SW480 (cell line): ENCODE data around the gene CISD2.
"Not testable (repeated sequence)": the region's sequence is repeated elsewhere in the genome, so short reads cannot be mapped to it uniquely, and the experiment has no call there.

Source experiments
- DNase-seq: peaks from one replicate; pipeline ENCODE4 v3.0.0-alpha.2; 2016; ENCODE audit warnings: low spot score

Gene CISD2, protein sequence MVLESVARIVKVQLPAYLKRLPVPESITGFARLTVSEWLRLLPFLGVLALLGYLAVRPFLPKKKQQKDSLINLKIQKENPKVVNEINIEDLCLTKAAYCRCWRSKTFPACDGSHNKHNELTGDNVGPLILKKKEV

DNA sequence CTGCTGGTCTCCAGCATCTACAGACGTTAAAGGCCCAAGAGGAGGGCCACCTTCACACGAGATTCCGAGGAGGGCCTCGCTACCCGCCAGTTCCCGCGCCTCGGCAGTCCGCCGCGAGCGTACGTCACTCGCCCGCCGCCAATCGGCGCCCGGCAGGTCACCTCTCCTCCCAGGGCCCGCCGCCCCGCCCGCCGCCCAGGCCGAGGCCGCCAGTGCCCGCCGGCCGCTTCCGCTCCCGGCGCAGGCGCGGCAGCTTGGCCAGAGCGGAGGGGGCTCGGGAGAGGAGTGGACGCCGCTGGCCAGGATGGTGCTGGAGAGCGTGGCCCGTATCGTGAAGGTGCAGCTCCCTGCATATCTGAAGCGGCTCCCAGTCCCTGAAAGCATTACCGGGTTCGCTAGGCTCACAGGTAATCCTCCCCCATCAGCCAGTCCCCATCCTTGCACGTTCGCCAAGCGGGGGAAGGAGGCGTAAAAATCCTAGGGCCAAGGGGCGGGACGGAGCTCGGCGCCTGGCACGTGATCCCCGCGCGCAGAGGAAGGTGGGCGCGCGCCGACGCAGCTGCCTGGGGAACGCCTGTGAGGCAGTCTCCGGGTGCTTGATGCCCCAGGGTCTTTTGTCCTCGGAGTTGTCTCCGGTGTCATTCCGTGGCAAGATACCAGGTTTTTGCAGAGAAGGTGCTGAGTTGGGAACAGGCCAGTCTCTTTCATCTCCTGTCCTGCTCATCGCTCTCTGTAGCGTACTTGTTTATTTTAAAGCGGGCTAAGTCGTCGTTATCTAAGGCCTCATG, at the start of gene CISD2:
Gene CISD2 (plus strand): TSS at position 212 of the 788 bp plus-strand sequence. CDS start 93 bp downstream, at position 305.
- DNase-seq: peak; percentile 88

DNA sequence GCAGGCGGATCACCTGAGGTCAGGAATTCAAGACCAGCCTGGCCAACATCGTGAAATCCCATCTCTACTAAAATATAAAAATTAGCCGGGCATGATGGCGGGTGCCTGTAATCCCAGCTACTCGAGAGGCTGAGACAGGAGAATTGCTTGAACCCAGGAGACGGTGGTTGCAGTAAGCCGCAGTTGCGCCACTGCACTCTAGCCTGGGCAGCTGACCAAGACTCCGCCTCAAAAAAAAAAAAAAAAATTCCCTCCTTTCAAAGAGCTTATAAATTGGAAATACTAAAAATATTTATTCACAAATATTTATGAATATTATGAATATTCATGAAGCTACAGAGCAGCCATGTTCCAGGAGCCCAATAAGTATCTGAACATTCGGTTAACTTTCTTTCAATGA, 49.7 kb upstream of the CISD2 start:
- DNase-seq: not testable (repeated sequence)

DNA sequence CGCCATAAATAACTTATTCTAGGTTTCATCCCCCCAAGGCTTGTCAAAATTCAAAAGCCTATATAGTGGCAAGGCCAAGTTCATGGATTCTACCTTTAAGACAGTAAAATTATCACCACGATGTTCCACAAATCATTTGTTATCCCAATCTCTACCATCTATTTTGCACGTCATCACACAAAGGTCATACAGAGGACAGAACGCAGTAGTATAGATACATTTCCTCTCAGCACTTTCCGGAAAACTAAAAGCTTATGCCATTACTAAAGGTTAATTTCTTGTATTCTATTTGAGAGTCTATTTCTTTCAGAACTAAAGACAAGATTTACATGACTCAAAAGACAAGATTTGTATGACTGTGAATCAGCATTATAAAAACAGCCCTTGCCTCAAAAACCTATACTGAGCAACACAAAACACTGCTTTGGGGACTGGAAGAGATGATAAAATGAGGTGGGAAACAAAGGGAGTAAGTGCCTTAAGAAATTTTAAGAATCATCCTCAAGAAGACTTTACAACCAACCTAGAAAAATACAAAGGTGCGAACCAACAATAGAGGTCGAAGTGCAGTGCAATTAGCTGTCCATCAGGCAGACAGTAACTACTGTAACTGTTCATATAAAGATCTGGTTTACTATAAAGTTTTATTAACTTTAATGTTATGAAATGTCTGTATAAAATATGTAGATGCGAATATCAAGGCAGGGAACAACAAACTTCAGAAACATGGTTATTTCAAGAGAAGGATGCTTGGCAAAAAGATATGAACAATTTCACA, 49.0 kb upstream of the CISD2 start:
- DNase-seq: no peak

DNA sequence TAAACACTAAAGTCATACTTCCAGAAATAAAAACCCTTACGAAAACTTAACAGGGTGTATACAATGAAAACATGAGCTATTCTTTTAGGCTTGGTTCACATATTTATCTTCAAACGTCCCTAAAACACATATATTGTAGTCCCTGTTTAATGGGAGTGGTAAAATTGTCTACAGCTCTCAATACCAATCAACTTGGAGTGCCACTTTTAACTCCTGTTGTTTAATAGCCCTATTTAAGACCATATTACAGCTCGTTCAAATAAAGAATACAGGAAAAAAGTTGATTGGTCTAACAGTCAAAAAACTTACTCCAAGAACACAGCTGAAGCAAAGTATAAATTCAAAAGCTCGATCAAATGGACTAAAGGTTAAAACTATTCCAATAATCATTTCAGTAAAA, 45.3 kb upstream of the CISD2 start:
- DNase-seq: no peak

DNA sequence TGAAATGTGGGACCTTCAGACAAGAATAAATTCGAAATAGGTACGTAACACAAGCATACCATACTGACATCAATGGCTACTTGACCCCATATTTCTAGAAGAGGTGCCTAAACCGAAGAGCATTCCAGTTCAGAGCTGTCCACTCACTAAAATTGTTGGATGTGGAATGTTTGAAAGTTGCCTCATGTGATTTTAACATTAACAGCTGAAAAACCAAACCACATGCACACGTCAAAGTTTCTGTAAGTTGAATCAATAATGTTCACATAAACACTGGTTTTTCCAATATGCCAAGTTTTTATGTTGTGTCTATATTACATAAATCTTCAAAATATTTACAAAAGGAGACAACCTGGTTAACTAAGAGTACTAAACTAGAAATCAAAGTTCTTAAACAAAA, 44.9 kb upstream of the CISD2 start:
- DNase-seq: no peak

DNA sequence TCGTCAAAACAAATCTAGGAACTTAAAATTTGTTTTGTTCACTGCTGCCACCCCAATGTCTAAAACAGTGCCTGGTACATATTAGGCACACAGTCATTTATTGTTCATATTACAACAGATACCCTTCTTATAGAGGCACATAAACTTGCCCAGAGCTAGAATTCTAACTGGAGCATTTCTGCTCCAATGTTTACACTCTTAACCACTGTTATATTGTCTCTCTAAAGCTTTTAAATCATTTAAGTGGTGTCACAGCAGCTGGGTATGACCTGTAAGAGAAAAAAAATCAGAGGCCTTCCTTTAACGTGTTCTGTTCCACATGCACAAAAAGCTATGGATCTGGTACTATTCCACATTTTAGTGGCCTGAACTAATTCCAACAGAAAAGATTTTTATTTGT, 44.4 kb upstream of the CISD2 start:
- DNase-seq: no peak

DNA sequence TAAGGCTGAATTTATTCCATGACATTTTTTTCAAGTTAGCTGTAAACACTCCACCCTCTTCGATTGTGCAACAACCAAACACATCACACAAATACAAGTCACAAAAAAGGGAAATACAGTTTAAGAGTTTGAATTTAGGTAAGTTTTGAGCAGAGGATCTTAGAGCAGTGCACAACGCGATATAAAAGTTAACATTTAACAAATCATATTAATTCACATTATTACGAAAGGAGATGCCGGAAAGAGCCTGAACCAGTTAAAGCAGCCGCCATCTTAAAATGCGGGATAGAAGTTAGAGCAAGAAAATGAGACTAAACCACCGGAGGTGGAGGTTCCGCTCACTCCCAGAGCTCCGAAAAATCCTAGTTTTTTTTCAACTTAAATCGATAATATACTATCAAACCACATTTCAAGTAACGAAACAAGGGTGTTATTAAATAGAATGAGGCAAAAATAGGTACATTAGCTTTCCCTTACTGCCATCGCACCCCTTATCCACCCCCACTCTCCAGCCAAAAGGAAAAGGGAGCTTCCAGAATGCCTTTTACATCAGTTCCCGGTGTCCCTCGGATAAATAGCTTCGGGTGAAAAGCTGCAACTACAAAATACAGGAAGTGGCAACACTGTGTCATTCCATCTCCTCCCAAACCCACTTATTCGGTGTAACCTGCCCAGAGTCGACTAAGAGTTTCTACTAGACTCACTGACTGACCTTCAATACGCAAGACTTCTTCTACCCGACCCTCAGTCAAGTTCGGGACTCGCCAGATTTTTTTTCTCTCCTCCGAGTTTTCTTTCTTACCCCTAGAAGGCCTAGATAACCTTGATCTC, 43.3 kb upstream of the CISD2 start:
- DNase-seq: peak; percentile 61

DNA sequence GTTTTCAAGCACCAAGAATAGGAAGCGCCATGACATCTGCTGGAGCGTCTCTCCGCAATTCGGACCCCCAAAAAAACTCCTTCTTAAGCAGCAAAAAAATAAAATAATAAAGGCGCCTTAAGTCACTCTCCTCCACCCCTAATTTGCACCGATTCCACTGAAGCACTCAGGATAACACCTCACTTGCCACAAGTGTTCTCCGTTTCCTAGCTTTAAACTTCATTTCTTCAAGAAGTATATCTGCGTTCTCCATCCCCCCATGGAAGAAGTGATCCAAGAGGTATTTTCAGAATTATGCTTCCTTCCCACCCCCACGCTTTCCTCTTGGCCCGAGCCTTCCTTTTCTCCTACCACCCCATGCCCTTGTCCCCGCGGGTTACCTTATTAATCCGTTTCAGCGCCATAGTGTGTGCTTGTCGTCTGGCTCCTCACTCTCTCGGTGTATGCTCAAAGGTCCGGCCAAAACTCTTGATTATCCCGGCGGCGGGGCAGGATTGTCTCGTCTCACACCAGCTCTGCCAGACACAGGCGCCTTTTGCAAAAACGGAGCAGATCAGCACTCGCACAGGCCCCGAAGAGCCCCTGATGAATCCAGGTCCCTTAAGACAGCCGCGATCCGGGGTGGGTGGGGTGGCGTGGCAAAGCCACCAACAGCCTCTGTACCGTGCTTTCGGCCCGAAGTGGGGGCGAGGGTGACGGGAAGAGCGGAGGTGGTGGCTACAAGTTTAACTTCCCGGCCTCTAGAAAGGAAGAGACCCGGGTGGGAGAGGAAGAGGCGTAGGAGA, 42.5 kb upstream of the CISD2 start:
- no peak for DNase-seq

DNA sequence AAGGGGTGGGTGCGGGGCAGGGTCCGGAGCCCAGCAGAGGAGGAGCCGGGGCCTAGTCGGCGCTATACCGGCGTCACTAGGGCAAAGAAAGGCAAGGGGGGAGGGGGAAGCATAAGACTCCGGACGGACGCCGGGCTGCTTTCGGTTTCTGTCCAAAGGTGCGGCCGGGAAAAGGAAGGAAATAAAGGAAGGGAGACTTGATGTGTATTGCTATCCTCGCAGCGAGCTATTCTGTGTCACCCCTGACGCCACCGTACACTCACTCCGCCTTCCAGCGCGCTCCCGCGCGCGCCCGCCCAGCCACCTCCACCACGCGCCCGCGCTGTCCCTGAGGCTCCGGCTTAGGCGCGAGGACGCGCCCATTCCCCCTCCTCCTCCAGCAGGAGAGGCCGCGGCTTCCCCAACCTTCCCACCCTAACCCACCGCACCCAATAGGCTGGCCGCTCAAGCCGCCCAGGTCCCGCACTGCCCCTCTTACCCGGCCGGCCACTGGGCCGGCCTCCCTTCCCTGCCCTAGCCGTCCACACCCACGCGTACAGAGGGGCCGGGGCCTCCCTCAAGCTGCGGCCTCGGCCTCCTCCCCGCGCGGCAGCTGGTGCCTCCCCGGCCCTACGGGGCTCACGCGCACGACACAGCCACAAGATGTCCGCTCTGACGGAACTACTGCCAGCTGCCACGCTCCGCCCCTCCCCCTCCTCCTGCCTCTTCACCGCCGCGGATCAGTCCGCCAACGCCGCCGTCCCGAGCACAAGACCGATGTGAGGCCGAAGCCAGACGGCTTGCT, 41.7 kb upstream of the CISD2 start, which contains the start of gene UBE2D3:
Gene UBE2D3 (minus strand): TSS at position 662 of the 784 bp plus-strand sequence. CDS start 1,043 bp downstream, outside the sequence.
- DNase-seq: peak; percentile 86

DNA sequence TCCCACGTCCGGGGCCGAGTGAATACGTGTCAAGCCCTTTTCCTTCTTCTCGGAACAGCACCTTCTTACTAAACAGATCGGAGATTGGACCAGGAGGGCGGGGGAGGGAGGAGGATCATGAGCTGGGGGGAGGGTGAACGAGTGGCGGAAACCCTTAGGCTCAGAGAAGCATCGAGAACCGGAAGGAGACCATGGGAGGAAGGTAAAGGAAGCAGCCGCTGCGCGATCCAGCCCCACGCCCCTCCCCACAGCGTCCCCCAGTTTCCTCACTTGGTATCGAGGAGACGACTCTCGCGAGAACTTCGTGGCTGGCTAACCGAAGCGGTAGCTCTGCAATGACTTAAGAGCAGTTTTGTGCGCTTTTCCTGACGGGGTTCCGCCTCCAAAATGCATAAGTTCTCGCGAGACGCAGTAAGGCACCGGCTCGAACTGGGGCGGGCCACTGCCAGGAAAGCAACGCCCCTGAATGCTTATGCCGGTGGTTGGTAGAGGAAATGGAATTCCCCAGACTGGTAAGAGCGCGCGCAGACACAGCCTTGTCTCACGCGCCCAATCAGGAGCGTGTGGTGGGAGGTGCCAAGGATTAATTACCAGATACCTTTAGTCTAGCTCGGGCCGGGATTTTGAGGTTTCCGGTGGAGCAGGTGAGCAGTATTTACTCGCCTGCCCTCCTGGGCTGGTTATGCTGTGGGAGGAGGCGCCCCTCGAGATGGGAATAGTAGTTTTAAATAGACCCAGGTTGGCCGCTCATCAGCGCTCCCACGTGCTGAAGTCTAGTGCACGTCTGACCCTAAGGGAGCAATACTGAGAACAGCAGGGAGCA, 40.9 kb upstream of the CISD2 start:
- DNase-seq: peak; percentile 99

DNA sequence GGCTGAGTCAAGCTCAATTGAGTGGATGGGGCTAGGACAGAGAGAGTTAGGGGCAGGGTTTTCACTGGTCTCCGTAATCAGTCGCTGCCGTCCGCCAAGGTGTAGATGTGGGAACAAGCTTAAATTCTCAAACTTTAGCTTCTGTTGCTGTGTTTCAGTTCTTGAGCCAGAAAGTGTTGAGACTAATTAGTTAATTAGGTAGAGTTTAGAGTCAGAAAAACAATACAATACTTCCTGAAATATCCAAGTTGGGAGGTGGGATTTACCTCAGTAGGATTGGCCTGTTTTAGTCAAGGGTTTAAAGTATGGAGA, 40.3 kb upstream of the CISD2 start:
- DNase-seq: no peak

DNA sequence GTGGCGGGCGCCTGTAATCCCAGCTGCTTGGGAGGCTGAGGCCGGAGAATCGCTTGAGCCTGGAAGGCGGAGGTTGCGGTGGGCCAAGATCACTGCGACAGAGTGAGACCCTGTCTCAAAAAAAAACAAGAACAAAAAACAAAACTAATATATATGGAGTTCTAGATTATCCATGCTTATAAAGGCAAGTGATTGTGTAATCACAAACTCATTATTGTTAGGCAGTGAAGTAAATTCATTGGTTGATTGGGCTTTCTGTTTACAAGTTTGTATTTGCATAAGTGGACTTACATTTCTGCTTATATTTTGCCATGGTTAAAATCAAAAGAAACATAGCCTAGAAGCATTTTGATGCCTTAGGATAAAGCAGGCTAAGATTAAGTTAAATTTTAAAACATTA, 39.0 kb upstream of the CISD2 start:
- DNase-seq: no peak

DNA sequence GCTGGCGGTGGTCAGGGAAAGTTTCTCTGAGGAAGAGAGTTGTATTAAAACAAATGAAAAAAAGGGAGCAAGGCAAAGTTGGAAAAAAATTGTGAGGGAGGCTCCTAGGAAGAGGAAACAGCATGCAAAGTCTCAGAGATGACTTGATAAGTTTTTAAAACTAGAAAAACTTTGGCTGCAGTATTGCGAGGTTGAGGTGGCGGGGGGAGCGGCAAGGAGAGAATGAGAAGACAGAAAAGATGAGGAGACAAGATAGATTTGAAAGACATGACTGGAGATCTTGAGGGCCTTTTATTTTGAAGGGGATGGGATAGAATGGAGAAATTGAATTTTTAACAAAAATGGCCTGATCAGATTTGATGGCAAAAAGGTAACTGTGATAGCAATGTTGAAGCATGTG, 36.7 kb upstream of the CISD2 start:
- DNase-seq: no peak

DNA sequence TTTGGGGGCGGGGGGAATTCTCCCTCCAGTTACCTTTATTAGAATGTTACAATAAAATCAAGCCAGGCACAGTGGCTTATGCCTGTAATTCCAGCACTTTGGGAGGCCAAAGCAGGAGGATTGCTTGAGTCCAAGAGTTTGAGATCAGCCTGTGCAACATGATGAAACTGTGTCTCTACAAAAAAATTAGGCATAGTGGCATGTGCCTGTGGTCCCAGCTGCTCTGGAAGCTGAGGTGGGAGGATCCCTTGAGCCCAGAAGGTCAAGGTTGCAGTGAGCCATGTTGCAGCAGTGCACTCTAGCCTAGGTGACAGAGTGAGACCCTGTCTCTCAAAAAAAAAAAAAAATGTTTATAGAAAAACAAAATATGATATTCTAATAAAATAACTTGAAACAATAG, 36.1 kb upstream of the CISD2 start:
- no peak for DNase-seq

DNA sequence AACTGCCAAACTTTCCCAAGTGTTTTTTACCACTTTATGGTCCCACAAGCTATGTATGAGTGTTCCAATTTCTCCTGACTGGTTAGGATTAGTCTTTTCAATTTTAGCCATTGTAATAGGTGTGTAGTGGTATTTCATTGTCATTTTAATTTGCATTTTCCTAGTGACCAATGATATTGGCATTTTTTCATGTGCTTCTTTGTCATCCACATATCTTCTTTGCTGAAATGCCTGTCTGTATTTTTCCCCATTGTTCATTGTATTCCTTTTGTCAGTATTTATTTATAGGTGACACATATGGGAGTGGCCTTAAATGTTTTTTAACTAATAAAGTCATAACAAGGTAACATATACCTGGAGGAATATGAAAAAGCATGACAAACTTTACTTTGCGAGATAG, 32.2 kb upstream of the CISD2 start:
- DNase-seq: peak; percentile 4

DNA sequence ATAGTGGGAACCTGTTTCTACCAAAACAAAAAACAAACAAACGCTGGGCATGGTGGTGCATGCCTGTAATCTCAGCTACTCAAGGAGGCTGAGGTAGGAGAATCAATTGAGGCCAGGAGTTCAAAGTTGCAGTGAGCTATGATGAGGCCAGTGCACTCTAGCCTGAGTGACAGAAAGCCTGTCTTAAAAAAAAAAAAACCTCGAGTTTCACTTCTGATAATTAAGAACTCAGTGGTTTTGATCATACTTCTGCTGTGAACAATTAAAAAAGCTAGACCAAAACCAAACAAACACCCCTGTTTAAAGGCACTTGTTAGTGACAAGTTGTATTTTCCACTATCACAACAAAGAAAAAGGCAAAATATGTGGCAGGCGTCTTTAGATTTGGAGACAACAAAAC, 26.4 kb upstream of the CISD2 start:
- no peak for DNase-seq

DNA sequence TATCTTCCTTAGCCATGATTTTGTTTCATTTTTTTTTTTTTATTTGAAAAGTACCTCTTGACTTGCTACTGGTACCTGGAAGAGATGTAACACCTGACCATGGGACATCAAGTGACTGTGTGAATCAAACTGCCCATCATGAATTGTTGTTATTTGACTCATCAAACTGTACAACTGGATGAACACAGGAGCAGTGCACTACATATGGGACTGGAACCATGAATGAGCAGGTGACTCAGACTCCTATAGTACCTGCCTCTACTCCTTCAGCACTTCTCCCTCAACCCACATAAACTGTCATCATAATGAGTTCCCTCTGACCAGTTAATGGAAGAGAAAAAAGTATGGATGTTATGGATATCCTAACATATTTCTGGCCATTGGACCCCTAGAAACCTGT, 25.5 kb upstream of the CISD2 start:
- DNase-seq: peak; percentile 5

DNA sequence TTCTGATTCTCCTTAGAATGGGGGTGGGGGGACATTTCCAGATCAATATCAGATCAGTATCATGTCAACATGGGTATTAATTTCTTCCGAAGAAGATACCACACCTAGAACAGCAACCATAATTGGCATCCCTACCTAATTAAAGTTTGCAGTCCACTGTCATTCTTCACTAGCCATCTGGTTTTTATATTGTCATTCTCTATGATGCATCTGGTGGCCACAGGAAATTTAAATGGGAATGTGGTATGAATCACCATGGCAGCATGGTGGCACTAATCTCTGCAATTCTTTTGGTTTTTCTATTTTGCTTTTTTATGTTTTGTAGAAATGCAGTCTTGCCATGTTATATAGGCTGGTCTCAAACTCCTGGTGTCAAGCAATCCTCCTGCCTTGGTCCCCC, 24.9 kb upstream of the CISD2 start:
- no peak for DNase-seq

DNA sequence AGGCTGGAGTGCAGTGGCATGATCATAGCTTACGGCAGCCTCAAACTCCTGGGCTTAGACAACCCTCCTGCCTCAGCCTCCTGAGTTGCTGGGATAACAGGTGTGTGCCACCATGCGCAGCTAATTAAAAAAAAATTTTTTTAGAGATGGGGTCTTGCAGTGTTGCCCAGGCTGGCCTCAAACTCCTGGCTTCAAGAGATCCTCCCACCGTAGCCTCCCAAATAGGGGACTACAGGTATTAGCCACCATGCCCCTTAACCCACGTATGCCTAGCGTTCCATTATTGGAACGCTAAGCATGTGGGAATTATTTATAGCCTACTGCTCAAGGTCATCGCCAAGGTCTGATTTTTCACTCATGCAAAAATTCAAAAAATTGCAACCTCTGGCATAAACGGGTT, 21.1 kb upstream of the CISD2 start:
- DNase-seq: no peak

DNA sequence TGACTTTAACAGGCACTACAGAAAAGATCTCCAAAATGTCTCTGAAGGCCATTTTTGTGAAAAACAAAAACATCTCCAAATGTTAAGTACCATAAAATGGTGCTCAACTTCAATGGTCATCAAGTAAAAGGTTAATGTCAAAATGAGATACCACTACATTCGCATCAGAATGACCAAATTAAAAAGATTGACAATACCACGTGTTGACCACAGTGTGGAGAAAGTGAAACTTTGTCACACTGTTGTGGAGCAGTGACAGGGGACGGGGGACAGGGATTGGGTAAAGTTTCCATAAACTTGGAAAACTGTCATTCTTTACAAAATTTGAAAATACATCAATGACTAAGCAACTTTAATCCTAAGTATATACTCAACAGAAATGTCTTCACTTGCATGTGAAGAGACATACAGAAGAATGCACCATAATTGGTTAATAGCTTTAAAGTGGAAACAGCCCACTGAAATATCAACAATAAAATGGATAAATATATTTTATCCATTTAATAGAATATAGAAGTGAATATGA, 19.1 kb upstream of the CISD2 start:
- no peak for DNase-seq
